Fibroblast of skin of scalp (primary cell): Measurements from ENCODE around the gene MESP2.
A peak's percentile ranks its signal among the peaks of the same experiment; 100 is the strongest.

ENCODE experiments used
- DNase-seq: peaks from one replicate; pipeline ENCODE4 v3.0.0-alpha.2; 2013

Gene MESP2

DNA sequence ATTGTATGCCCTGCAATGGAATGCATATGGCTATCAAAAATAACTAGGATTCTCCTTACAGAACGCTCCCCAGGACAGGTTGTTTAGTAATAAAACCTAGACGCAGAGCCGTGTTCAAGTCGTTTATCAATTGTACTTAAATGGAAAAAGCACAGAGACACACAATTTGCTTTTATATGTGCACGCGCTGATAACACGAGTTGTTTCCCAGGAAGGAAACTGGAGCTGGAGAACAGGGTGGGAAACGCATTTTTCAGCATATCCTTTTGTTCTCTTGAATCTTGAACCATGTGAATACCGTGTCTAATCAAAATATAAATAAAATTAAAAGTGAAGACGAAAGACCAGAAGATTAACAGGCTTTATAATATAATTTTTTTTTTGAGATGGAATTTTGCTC lies 42.2 kb downstream of the MESP2 start:
- no peak for DNase-seq

DNA sequence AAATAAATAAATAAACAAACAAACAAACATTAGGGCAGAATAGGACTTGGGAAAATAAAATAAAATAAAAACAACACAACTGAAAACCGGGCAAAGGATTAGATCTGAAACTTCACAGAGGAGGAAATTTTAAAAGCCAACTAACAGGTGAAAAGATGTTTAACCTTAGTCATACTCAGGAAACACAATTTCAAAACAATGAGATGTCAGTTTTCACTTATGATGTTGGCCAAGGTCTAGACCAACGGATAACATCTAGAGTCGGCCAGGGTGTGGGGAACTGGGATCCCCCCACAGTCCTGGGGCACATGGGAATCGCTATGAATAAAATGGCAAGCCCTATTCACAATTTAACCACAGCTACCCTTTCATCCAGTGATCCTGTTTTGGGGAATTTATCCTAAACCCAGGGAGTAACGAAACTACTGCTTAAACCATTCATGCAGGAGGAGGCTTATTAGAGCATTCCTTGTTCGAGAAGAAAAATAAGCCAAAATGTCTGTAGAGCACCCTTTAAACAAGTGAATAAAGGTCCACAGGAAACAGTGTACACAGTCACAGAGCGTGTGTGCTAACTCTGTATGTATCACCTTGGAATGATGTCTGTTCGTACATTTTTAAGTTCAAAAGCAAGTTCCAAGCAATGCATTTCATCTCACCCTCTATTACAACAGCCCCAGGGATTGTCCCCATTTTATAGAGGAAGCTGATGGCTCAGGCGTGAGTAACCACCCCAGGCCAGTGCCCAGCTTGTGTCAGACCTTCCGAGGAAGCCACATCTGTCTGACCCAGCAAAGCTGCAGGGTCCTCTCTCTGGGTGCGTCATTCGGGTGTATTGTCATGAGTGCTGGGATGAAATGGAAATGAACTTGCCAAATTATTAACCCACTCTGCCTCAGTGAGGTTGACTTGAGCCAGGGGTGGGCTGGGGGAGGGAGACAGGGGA lies 44.8 kb downstream of the MESP2 start:
- peak; percentile 42 for DNase-seq

DNA sequence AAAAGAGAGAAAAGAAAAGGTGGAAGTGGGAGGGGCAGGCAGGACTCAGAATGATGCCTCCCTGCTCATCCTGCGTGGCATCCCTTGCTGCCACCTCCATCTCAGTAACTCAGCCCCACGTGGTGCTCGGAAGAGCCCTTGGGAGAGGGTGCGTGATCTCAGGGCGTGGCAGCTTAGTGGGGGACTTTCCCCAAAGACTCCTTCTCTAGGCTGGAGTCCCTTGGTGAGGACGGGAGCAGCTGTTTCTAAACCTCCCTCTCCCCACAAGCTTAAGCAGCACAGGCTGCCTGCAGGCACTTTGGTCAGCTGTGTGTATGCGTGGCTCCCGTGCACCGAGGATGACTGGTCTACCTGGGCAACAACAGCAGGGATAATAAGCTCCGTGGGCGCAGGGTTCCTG lies 45.9 kb downstream of the MESP2 start:
- DNase-seq: no peak

DNA sequence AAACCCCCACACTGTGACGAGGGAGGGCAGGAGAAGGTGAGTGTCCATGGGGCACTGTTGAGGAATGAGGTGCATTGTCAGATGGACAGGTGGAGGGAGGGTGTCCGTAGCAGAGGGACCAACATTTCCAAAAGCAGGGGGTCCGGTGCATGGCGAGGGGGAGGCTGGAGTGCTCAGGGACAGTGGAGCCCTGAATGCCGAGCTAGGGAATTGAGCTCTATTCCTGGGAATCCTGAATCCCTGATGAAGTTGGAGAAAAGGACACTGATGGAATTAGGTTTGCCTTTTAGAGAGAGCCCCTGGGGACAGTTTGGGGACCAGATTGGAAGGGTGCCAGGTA lies 46.4 kb downstream of the MESP2 start:
- DNase-seq: no peak

GRCh38 chr15:89822951-89823711 lies 47.0 kb downstream of the MESP2 start:
- peak; percentile 58 for DNase-seq

- no peak for DNase-seq
These were observed 47.9 kb downstream of the MESP2 start for GRCh38 chr15:89823836-89824606.

- no peak for DNase-seq
These were observed 48.4 kb downstream of the MESP2 start for GRCh38 chr15:89824607-89824867.

DNA sequence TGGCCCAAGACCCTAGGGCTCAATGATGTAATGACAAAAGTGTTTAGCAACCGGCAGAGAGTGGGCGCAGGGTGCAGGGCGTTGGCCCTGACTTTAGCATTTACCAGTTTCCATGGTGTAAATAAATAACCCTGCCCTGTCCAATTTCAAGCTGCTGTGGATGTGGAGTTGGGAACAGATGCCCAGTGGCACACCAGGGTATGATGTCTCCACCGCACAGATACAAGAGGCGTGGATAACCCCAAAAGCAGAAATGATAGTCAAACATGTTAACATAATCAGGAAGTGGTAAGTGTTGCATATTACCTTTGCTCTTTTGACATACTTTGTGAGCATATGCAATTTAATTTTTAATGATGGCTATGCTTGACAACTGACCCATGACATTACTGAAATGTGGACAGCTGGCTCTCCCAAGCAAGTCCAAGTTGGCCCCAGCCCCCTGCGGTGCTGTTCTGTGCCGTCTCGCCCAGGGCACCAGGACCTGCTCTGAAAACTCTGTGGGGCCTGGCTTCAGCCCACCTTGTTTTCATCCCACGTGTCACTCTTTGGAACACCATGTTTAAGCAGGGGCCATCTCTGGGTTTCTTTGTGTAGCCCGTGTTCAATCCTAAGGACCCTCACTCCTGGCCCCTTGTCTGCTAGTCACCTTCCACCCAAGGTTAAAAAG lies 49.3 kb downstream of the MESP2 start:
- DNase-seq: no peak

DNA sequence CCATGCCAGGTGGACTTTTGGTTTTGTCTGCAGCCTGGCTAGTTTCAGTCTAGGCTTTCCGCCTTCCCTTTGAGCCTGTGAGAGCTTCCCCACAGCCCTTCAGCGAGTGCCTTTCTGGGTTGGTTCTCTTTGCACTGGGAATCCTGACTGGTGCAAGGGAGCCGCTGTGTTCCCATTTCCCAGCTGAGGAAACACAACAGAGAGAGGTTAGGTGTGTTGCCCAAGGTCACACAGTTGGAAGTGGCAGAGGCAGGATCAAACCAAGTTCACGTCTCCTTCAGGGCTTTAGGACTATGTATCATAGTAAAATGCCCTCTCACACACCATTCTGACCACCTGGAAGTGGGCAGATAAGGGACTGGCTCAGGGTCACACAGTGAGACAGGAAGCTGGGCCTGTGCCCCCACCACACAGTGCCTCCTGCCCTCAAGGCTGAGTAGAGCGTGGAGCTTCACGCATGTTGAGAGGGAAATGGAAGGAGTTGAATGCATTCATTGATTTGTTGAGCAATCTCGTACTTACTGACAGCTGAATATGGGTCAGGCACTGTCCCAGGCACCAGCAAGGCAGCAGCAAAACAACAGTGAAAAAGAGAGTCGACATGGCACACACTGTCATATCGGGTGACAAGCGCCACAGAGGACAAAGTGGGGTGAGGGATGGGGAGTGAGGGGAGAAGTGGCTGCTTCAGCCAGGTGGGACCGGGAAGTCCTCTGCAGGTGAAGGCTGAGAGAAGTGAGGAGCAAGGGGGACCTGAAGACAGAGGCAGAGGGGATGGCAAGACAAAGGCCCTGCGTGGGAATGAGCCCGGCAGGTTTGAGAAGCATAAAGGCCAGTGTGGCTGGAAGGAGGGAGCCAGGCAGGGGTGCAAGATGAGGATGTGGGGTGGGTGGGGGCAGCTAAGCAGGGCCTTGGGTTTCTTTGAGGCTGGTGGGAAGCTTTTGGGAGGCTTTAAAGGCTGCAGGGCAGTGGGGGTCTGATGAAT lies 50.8 kb downstream of the MESP2 start:
- no peak for DNase-seq

DNA sequence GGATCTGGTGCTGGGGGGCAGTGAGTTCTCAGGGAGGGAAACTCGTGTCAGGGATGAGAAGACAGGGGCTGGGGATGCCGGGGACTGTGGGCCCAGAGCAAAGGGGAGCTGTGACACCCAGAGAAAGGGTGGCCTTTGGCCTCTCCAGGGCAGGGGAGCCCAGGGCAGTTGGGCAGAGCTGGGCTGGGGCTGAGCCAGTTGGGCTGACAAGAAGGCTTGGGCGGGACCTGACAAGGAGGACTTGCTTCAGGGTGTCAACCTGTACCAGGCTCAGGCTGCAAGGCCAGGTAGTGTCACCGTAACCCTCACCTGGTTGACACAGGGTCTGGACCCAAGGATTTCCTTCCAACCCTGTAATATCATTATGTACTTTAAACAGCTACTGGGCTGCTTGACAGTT lies 51.7 kb downstream of the MESP2 start:
- no peak for DNase-seq
